Loucy (cell line): ENCODE measurements around the gene ZFHX3.

Source experiments
- H2AFZ ChIP-seq: fragments of 200-600 bp; sonication (generic); 2 replicates; pipeline ENCODE4 v1.6.0; 2016; ENCODE audit warnings: antibody characterized with exemption, mild to moderate bottlenecking, low read length, moderate library complexity
- H3F3A ChIP-seq: fragments of 200-600 bp; 2 replicates; pipeline ENCODE4 v1.6.0; 2016; ENCODE audit warnings: antibody characterized with exemption, low read depth, mild to moderate bottlenecking
- H3K27me3 ChIP-seq: fragments of 200-600 bp; sonication (generic); 2 replicates; pipeline ENCODE4 v1.6.1; 2014; ENCODE audit warnings: low read length, mild to moderate bottlenecking; ENCODE audit not compliant: insufficient read depth, poor library complexity, severe bottlenecking
- H3K36me3 ChIP-seq: fragments of 200-600 bp; sonication (generic); 2 replicates; pipeline ENCODE4 v1.6.1; 2016; ENCODE audit warnings: low read length; ENCODE audit not compliant: insufficient read depth
- H3K4me1 ChIP-seq: fragments of 200-600 bp; sonication (generic); 2 replicates; pipeline ENCODE4 v1.5.1; 2014; ENCODE audit warnings: low read length, mild to moderate bottlenecking; ENCODE audit not compliant: insufficient read depth, poor library complexity, severe bottlenecking
- H3K4me2 ChIP-seq: fragments of 200-600 bp; sonication (generic); 2 replicates; pipeline ENCODE4 v1.6.0; 2014; ENCODE audit warnings: antibody characterized with exemption, low read length, low read depth, mild to moderate bottlenecking; ENCODE audit not compliant: poor library complexity, severe bottlenecking
- H3K4me3 ChIP-seq: fragments of 200-600 bp; sonication (generic); 2 replicates; pipeline ENCODE4 v1.5.1; 2014; ENCODE audit warnings: low read length, mild to moderate bottlenecking, mixed read lengths; ENCODE audit not compliant: poor library complexity, severe bottlenecking
- H3K79me2 ChIP-seq: fragments of 200-600 bp; sonication (generic); 2 replicates; pipeline ENCODE4 v1.6.1; 2014; ENCODE audit warnings: low read length; ENCODE audit not compliant: insufficient read depth
- H3K9ac ChIP-seq: fragments of 200-600 bp; sonication (generic); 2 replicates; pipeline ENCODE4 v1.6.0; 2014; ENCODE audit warnings: mild to moderate bottlenecking, low read depth, low read length, moderate library complexity; ENCODE audit not compliant: poor library complexity, severe bottlenecking
- H3K9me2 ChIP-seq: fragments of 200-600 bp; sonication (generic); replicated peaks from 2 replicates; pipeline ENCODE4 v1.6.1; 2016; ENCODE audit warnings: low read depth, low read length, mixed read lengths
- H3K9me3 ChIP-seq: fragments of 200-600 bp; sonication (generic); 2 replicates; pipeline ENCODE4 v1.6.1; 2014; ENCODE audit warnings: mild to moderate bottlenecking, antibody characterized with exemption, low read length, low read depth; ENCODE audit not compliant: insufficient read depth
- H4K20me1 ChIP-seq: fragments of 200-600 bp; sonication (generic); 2 replicates; pipeline ENCODE4 v1.6.0; 2014; ENCODE audit warnings: antibody characterized with exemption, low read length, mild to moderate bottlenecking; ENCODE audit not compliant: insufficient read depth, poor library complexity, severe bottlenecking
- EZH2phosphoT487 ChIP-seq: fragments of 200-600 bp; IDR thresholded peaks from 2 replicates; pipeline ENCODE4 v1.6.1; 2018; ENCODE audit warnings: antibody characterized with exemption, mild to moderate bottlenecking, moderate library complexity, borderline replicate concordance
- TF ChIP-seq, protein P1 (sequence below): fragments of 200-600 bp; sonication (generic); conservative IDR thresholded peaks from 2 replicates; pipeline ENCODE4 v1.5.1; 2014; ENCODE audit warnings: mild to moderate bottlenecking, antibody characterized with exemption, low read length

ZFHX3 gene

DNA sequence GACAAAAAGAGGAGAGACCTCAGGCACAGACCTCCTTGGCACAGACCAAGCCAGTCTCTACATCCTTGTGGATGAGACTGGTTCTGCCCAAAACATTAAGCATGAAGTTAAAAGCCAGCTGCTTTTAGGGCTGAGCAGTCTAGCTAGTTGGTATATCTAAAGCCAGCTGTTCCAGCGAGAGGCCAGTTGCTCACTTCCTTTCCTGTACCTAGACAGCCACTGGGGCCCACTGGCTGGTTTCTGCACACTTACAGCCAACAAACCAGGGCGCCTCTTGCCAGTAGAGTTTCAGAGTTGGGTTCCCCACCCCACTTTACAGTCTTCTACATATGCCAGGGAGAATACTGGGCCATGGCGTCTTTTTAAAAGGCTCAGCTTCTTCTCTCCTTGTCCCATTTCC lies 242.4 kb downstream of the ZFHX3 start:
- no peaks in the 10 kb centered on the region for H4K20me1 ChIP-seq
- no peaks in the 10 kb centered on the region for H3K79me2 ChIP-seq
- H3K9ac ChIP-seq, result no peak overlapping the region
- peaks cover 22% of the 10 kb centered on the region for H3K4me1 ChIP-seq
- H3K4me3 ChIP-seq, result no peak overlapping the region
- no peaks in the 10 kb centered on the region for H3K9me2 ChIP-seq
- TF ChIP-seq, protein P1, sequence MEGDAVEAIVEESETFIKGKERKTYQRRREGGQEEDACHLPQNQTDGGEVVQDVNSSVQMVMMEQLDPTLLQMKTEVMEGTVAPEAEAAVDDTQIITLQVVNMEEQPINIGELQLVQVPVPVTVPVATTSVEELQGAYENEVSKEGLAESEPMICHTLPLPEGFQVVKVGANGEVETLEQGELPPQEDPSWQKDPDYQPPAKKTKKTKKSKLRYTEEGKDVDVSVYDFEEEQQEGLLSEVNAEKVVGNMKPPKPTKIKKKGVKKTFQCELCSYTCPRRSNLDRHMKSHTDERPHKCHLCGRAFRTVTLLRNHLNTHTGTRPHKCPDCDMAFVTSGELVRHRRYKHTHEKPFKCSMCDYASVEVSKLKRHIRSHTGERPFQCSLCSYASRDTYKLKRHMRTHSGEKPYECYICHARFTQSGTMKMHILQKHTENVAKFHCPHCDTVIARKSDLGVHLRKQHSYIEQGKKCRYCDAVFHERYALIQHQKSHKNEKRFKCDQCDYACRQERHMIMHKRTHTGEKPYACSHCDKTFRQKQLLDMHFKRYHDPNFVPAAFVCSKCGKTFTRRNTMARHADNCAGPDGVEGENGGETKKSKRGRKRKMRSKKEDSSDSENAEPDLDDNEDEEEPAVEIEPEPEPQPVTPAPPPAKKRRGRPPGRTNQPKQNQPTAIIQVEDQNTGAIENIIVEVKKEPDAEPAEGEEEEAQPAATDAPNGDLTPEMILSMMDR, result no peak
- no peak for TF ChIP-seq EZH2phosphoT487
- no peaks in the 10 kb centered on the region; the same call in 1 of the 2 replicates for H3K36me3 ChIP-seq
- no peaks in the 10 kb centered on the region for H3K9me3 ChIP-seq
- peak overlapping the region; percentile 17 for H3K4me2 ChIP-seq
- H2AFZ ChIP-seq, result no peak overlapping the region
- H3F3A ChIP-seq, result no peaks in the 10 kb centered on the region
- H3K27me3 ChIP-seq, result no peaks in the 10 kb centered on the region

DNA sequence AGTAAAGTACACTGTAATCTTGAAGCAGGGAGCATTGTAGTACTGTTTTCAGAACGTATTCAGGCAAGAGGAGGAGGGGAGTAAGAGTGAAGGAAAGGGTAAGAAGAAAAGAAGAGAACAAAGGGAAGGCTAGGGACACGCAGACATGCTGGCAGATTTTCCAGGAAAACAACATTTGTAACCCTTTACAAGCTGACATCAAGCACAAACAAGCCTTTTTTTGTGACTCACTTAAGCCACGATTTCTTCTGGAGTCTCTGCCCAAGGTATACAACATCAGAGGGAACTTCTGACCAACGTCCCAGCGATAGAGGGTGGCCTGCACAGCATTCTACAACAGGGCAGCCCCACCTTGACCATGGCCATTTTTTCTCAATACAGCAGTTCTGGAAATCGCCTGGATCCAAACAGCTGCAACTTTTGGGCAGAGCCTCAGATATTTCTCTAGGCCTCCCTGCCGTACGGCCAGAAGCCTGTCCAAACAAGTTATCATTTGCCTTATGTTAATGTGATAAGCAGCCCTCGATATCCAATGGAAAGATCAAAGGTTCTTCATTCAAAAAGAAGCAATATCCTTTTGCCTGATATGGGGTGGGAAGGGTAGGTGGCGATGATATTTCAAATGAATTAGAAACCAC lies 247.3 kb downstream of the ZFHX3 start:
- Histone ChIP-seq H3K79me2 (no peaks in the 10 kb centered on the region), H3K9ac (no peak overlapping the region), H3K4me1 (peaks cover 6% of the 10 kb centered on the region), H3K27me3 (no peaks in the 10 kb centered on the region), H4K20me1 (no peaks in the 10 kb centered on the region), H3F3A (no peaks in the 10 kb centered on the region), H3K9me2 (no peaks in the 10 kb centered on the region), H3K4me3 (no peak overlapping the region), H3K36me3 (peaks cover 28% of the 10 kb centered on the region; the same call in 1 of the 2 replicates), H2AFZ (no peak overlapping the region), H3K4me2 (no peak overlapping the region), H3K9me3 (no peaks in the 10 kb centered on the region)
- TF ChIP-seq, protein P1, result no peak
- no peak for TF ChIP-seq EZH2phosphoT487

DNA sequence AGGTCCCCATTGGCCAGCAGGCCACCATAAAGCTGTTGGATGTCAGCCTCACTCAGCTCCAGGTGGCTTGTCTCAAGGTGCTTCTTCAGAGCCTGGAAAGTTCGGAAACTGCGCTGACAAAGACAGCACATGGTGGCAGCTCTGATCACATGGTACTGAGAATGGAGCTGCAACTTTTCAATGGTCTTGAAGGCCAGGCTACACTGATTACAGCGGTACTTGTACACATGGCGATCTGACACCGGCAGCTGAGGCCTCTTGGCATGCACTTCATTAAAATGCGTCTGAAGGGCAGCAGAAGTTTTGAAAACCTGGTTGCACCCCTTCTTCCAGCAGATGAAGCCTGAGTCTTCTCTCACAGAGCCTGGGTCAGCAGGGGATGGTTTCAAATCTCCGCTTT lies 249.7 kb downstream of the ZFHX3 start:
- Histone ChIP-seq H3K4me3 (no peak overlapping the region), H3K36me3 (peaks cover 43% of the 10 kb centered on the region; the same call in 1 of the 2 replicates)

More for the DNA sequence above, 249.7 kb downstream of the ZFHX3 start:
- no peak overlapping the region for H3K4me2 ChIP-seq
- TF ChIP-seq EZH2phosphoT487, result no peak
- TF ChIP-seq, protein P1, result no peak
- H3F3A ChIP-seq, result no peaks in the 10 kb centered on the region
- no peaks in the 10 kb centered on the region for H3K9me3 ChIP-seq
- no peak overlapping the region for H3K9ac ChIP-seq
- no peaks in the 10 kb centered on the region for H3K4me1 ChIP-seq
- H3K79me2 ChIP-seq, result no peaks in the 10 kb centered on the region
- H2AFZ ChIP-seq, result no peak overlapping the region
- no peaks in the 10 kb centered on the region for H3K27me3 ChIP-seq
- no peaks in the 10 kb centered on the region for H3K9me2 ChIP-seq
- H4K20me1 ChIP-seq, result no peaks in the 10 kb centered on the region
